Measurements from ENCODE around the gene HHIPL2. TPM values are rescaled to one million over a fixed set of nuclear protein-coding genes. Genes with fewer than 3 reads are reported as not detected.
A peak's percentile ranks its signal among the peaks of the same experiment; 100 is the strongest.

HHIPL2 gene
- total and polyA plus RNA-seq, 5 experiments from 2014 or later, result 0.47 to 0.60 TPM; not detected in 3

GRCh38 chr1:222557574-222557973, 9.7 kb upstream of the HHIPL2 start:
- Mint-ChIP-seq H3K4me3 (no peak overlapping the region), H3K4me1 (peaks cover 0 to 3% (median under 1%) of the 10 kb centered on the region in 4 donors), H3K36me3 (peaks cover 4 to 65% (median 12%) of the 10 kb centered on the region in 3 donors), H3K9me3 (no peaks in the 10 kb centered on the region), H3K27me3 (no peaks in the 10 kb centered on the region), H3K27ac (no peak overlapping the region)
- no peak for ATAC-seq
- POLR2A ChIA-PET, result interaction anchor here (0.7 kb wide), 1 partner anchor 15 kb away, joined by 3 read pairs; no protein-coding TSS in a partner anchor
- DNase-seq, result no peak

- Mint-ChIP-seq H3K4me1 (peaks cover 0 to 3% (median under 1%) of the 10 kb centered on the region in 4 donors), H3K4me3 (no peak overlapping the region), H3K36me3 (peaks cover 4 to 63% (median 12%) of the 10 kb centered on the region in 3 donors), H3K27me3 (no peaks in the 10 kb centered on the region), H3K9me3 (no peaks in the 10 kb centered on the region), H3K27ac (peak overlapping the region in 1 of 10 donors; percentile 16)
- POLR2A ChIA-PET, result no interaction called here
- ATAC-seq (no peak), DNase-seq (no peak)
These were observed 9.2 kb upstream of the HHIPL2 start for GRCh38 chr1:222557148-222557547.

GRCh38 chr1:222555992-222556615, 8.2 kb upstream of the HHIPL2 start:
- Mint-ChIP-seq H3K9me3 (no peaks in the 10 kb centered on the region), H3K4me1 (peaks cover 0 to 3% (median 0%) of the 10 kb centered on the region in 4 donors), H3K27me3 (no peaks in the 10 kb centered on the region), H3K27ac (peak overlapping the region in 2 of 10 donors; percentile 53 to 75), H3K36me3 (peaks cover 0 to 56% (median 8%) of the 10 kb centered on the region in 3 donors), H3K4me3 (no peak overlapping the region)
- DNase-seq (no peak), ATAC-seq (no peak)
- POLR2A ChIA-PET, result no interaction called here

GRCh38 chr1:222554177-222554576, 6.3 kb upstream of the HHIPL2 start:
- Mint-ChIP-seq H3K27me3 (no peaks in the 10 kb centered on the region), H3K4me1 (peaks cover 0 to 3% (median 0%) of the 10 kb centered on the region in 4 donors), H3K27ac (peak overlapping the region in 5 of 10 donors; percentile 0 to 68 (median 31)), H3K36me3 (peaks cover 0 to 37% (median 6%) of the 10 kb centered on the region in 3 donors), H3K4me3 (no peak overlapping the region), H3K9me3 (no peaks in the 10 kb centered on the region)
- no peak for ATAC-seq
- DNase-seq, result no peak
- POLR2A ChIA-PET, result no interaction called here

GRCh38 chr1:222552882-222553281, 5.0 kb upstream of the HHIPL2 start:
- DNase-seq (no peak), ATAC-seq (no peak)
- no peak overlapping the region for H3K4me3 Mint-ChIP-seq
- peaks cover 0 to 3% (median 0%) of the 10 kb centered on the region in 4 donors for H3K4me1 Mint-ChIP-seq
- POLR2A ChIA-PET, result no interaction called here
- no peaks in the 10 kb centered on the region for H3K9me3 Mint-ChIP-seq
- peaks cover 0 to 30% (median 6%) of the 10 kb centered on the region in 3 donors for H3K36me3 Mint-ChIP-seq
- peaks cover 0 to 1% (median 0%) of the 10 kb centered on the region in 5 donors for H3K27me3 Mint-ChIP-seq
- H3K27ac Mint-ChIP-seq, result no peak overlapping the region

GRCh38 chr1:222547260-222547614, 667 bp downstream of the HHIPL2 start:
- no peaks in the 10 kb centered on the region for H3K4me1 Mint-ChIP-seq
- DNase-seq, result no peak
- H3K4me3 Mint-ChIP-seq, result no peak overlapping the region
- POLR2A ChIA-PET, result no interaction called here
- ATAC-seq, result no peak
- peaks cover 9 to 36% (median 18%) of the 10 kb centered on the region in 5 donors for H3K27me3 Mint-ChIP-seq
- no peak overlapping the region for H3K27ac Mint-ChIP-seq
- no peaks in the 10 kb centered on the region for H3K36me3 Mint-ChIP-seq
- H3K9me3 Mint-ChIP-seq, result no peaks in the 10 kb centered on the region

- H3K4me3 Mint-ChIP-seq, result no peak overlapping the region
- H3K27me3 Mint-ChIP-seq, result peaks cover 9 to 40% (median 18%) of the 10 kb centered on the region in 5 donors
- POLR2A ChIA-PET, result no interaction called here
- H3K4me1 Mint-ChIP-seq, result no peaks in the 10 kb centered on the region
- H3K36me3 Mint-ChIP-seq, result peaks cover 0 to 3% (median 0%) of the 10 kb centered on the region in 3 donors
- ATAC-seq, result no peak
- DNase-seq, result no peak
- no peaks in the 10 kb centered on the region for H3K9me3 Mint-ChIP-seq
- no peak overlapping the region for H3K27ac Mint-ChIP-seq
These were observed 1.2 kb downstream of the HHIPL2 start for GRCh38 chr1:222546548-222547259.

GRCh38 chr1:222546091-222546490, 1.8 kb downstream of the HHIPL2 start:
- POLR2A ChIA-PET, result no interaction called here
- Mint-ChIP-seq H3K27me3 (peaks cover 9 to 40% (median 18%) of the 10 kb centered on the region in 5 donors), H3K4me1 (no peaks in the 10 kb centered on the region)

GRCh38 chr1:222543817-222544216, 4.1 kb downstream of the HHIPL2 start:
- no peaks in the 10 kb centered on the region for H3K4me1 Mint-ChIP-seq
- H3K27ac Mint-ChIP-seq, result peak overlapping the region in 1 of 10 donors; percentile 24
- H3K36me3 Mint-ChIP-seq, result peaks cover 0 to 3% (median 0%) of the 10 kb centered on the region in 3 donors
- H3K27me3 Mint-ChIP-seq, result peaks cover 9 to 40% (median 18%) of the 10 kb centered on the region in 5 donors
- no peak for DNase-seq
- H3K9me3 Mint-ChIP-seq, result no peaks in the 10 kb centered on the region
- no peak overlapping the region for H3K4me3 Mint-ChIP-seq
- no peak for ATAC-seq
- POLR2A ChIA-PET, result no interaction called here

More at GRCh38 chr1:222546091-222546490, 1.8 kb downstream of the HHIPL2 start:
- H3K9me3 Mint-ChIP-seq, result no peaks in the 10 kb centered on the region
- DNase-seq (no peak), ATAC-seq (no peak)
- peaks cover 0 to 3% (median 0%) of the 10 kb centered on the region in 3 donors for H3K36me3 Mint-ChIP-seq
- H3K4me3 Mint-ChIP-seq, result no peak overlapping the region
- no peak overlapping the region for H3K27ac Mint-ChIP-seq

GRCh38 chr1:222540598-222540995, 7.3 kb downstream of the HHIPL2 start:
- POLR2A ChIA-PET, result no interaction called here

GRCh38 chr1:222539951-222540597, 7.8 kb downstream of the HHIPL2 start:
- no peaks in the 10 kb centered on the region for H3K9me3 Mint-ChIP-seq
- H3K27me3 Mint-ChIP-seq, result peaks cover 8 to 27% (median 9%) of the 10 kb centered on the region in 5 donors
- no peak for DNase-seq
- POLR2A ChIA-PET, result no interaction called here
- no peak overlapping the region for H3K4me3 Mint-ChIP-seq
- peaks cover 0 to 3% (median 0%) of the 10 kb centered on the region in 3 donors for H3K36me3 Mint-ChIP-seq
- no peaks in the 10 kb centered on the region for H3K4me1 Mint-ChIP-seq
- no peak for ATAC-seq
- H3K27ac Mint-ChIP-seq, result no peak overlapping the region

More at GRCh38 chr1:222540598-222540995, 7.3 kb downstream of the HHIPL2 start:
- no peak for ATAC-seq
- DNase-seq, result no peak
- Mint-ChIP-seq H3K36me3 (peaks cover 0 to 3% (median 0%) of the 10 kb centered on the region in 3 donors), H3K4me1 (no peaks in the 10 kb centered on the region), H3K4me3 (no peak overlapping the region), H3K9me3 (no peaks in the 10 kb centered on the region), H3K27ac (no peak overlapping the region), H3K27me3 (peaks cover 9 to 30% (median 12%) of the 10 kb centered on the region in 5 donors)

- POLR2A ChIA-PET, result no interaction called here
These were observed 12.4 kb downstream of the HHIPL2 start for GRCh38 chr1:222535455-222535854.

GRCh38 chr1:222530852-222531251, 17.1 kb downstream of the HHIPL2 start:
- ATAC-seq, result no peak
- H3K4me3 Mint-ChIP-seq, result no peak overlapping the region
- peaks cover 2 to 13% (median 7%) of the 10 kb centered on the region in 5 donors for H3K27me3 Mint-ChIP-seq
- no peak for DNase-seq
- H3K4me1 Mint-ChIP-seq, result no peaks in the 10 kb centered on the region
- peaks cover 0 to 8% (median 6%) of the 10 kb centered on the region in 3 donors for H3K36me3 Mint-ChIP-seq
- POLR2A ChIA-PET, result no interaction called here
- H3K9me3 Mint-ChIP-seq, result peaks cover 0 to 12% (median 4%) of the 10 kb centered on the region in 9 donors
- H3K27ac Mint-ChIP-seq, result no peak overlapping the region

More at GRCh38 chr1:222535455-222535854, 12.4 kb downstream of the HHIPL2 start:
- Mint-ChIP-seq H3K9me3 (peaks cover 0 to 2% (median 0%) of the 10 kb centered on the region in 9 donors), H3K4me1 (no peaks in the 10 kb centered on the region), H3K36me3 (peaks cover 0 to 2% (median 0%) of the 10 kb centered on the region in 3 donors), H3K27me3 (peaks cover 0 to 2% (median 0%) of the 10 kb centered on the region in 5 donors), H3K4me3 (no peak overlapping the region), H3K27ac (no peak overlapping the region)
- ATAC-seq, result no peak
- DNase-seq, result no peak

Measured in naive thymus-derived CD8-positive, alpha-beta T cell (primary cell).